Skeletal muscle satellite cell (primary cell): ENCODE results near the gene UBE2C.
"Not testable (repeated sequence)": the region's sequence is repeated elsewhere in the genome, so short reads cannot be mapped to it uniquely, and the experiment has no call there.

Experiments used
- H3K27me3 ChIP-seq: 2 replicates; pipeline ENCODE4 v1.7.0; 2013; ENCODE audit warnings: low read length; ENCODE audit not compliant: control insufficient read depth, insufficient read depth
- H3K36me3 ChIP-seq: 2 replicates; pipeline ENCODE4 v1.7.0; 2013; ENCODE audit warnings: mild to moderate bottlenecking, control low read depth, low read length; ENCODE audit not compliant: insufficient read depth
- H3K4me1 ChIP-seq: 2 replicates; pipeline ENCODE4 v1.7.0; 2013; ENCODE audit warnings: low read length; ENCODE audit not compliant: control insufficient read depth, insufficient read depth
- H3K4me2 ChIP-seq: 2 replicates; pipeline ENCODE4 v1.7.0; 2013; ENCODE audit warnings: mild to moderate bottlenecking, low read length
- H3K4me3 ChIP-seq: 2 replicates; pipeline ENCODE4 v1.7.0; 2013; ENCODE audit warnings: low read length
- H3K9ac ChIP-seq: 2 replicates; pipeline ENCODE4 v1.7.0; 2013; ENCODE audit warnings: mild to moderate bottlenecking, low read depth, low read length, moderate library complexity
- H3K9me3 ChIP-seq: replicated peaks from 2 replicates; pipeline ENCODE4 v1.7.0; 2013; ENCODE audit warnings: mild to moderate bottlenecking, control low read depth, low read length

The UBE2C gene

GRCh38 chr20:45779011-45779915 is 33.2 kb upstream of the UBE2C start:
- Histone ChIP-seq H3K9me3 (no peaks in the 10 kb centered on the region), H3K27me3 (no peaks in the 10 kb centered on the region), H3K4me3 (peak overlapping the region; percentile 31), H3K9ac (peak overlapping the region; percentile 61), H3K4me1 (peaks cover 57% of the 10 kb centered on the region), H3K36me3 (no peaks in the 10 kb centered on the region), H3K4me2 (peak overlapping the region; percentile 72)

DNA sequence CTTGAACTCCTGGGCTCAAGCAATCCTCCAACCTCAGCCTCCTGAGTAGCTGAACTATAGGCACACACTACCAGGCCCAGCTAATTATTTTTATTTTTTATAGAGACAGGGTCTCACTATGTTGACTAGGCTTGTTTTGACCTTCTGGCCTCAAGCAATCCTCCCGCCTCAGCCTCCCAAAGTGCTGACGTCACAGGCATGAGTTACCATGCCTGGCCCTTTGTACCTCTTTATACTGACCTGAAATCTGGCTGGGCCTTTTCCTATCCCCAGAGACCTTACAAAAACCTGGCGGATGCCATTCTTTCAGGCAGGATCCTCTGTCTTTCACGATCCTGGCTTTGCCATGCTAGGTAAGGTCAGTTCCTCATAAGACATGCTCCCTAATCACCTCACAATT is 32.3 kb upstream of the UBE2C start:
- Histone ChIP-seq H3K4me3 (no peak overlapping the region), H3K4me1 (peaks cover 57% of the 10 kb centered on the region), H3K36me3 (no peaks in the 10 kb centered on the region), H3K9ac (peak overlapping the region; percentile 61), H3K4me2 (peak overlapping the region; percentile 63), H3K9me3 (no peaks in the 10 kb centered on the region), H3K27me3 (no peaks in the 10 kb centered on the region)

- H3K9ac ChIP-seq: peak overlapping the region; percentile 13
- H3K9me3 ChIP-seq: no peaks in the 10 kb centered on the region
- H3K4me3 ChIP-seq: peak overlapping the region; percentile 40
- peak overlapping the region; percentile 63 for H3K4me2 ChIP-seq
- no peaks in the 10 kb centered on the region for H3K36me3 ChIP-seq
- H3K27me3 ChIP-seq: no peaks in the 10 kb centered on the region
- H3K4me1 ChIP-seq: peaks cover 57% of the 10 kb centered on the region
Measured at GRCh38 chr20:45781391-45781931, 31.0 kb upstream of the UBE2C start.

DNA sequence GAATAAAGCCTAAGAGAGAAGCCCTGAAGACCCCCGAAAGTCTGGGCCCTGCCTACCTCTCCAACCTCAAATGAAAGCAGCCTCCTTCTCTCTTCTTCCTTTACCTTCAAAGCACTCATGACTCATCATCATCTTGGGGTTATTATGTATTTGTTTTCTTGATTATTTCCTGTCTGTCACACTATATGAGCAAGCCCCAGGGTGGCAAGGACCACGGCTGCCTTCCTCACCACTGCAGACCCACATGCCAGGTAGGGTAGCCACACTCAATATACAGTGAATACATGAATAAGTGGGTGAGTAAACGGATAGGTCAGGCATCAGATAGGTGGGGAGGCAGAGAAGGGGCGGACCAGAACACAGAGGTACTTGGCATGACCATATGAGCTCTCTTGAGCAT is 29.6 kb upstream of the UBE2C start:
- H3K27me3 ChIP-seq: no peaks in the 10 kb centered on the region
- no peak overlapping the region for H3K4me2 ChIP-seq
- no peaks in the 10 kb centered on the region for H3K36me3 ChIP-seq
- H3K4me1 ChIP-seq: peaks cover 56% of the 10 kb centered on the region
- no peaks in the 10 kb centered on the region for H3K9me3 ChIP-seq
- no peak overlapping the region for H3K9ac ChIP-seq
- no peak overlapping the region for H3K4me3 ChIP-seq

DNA sequence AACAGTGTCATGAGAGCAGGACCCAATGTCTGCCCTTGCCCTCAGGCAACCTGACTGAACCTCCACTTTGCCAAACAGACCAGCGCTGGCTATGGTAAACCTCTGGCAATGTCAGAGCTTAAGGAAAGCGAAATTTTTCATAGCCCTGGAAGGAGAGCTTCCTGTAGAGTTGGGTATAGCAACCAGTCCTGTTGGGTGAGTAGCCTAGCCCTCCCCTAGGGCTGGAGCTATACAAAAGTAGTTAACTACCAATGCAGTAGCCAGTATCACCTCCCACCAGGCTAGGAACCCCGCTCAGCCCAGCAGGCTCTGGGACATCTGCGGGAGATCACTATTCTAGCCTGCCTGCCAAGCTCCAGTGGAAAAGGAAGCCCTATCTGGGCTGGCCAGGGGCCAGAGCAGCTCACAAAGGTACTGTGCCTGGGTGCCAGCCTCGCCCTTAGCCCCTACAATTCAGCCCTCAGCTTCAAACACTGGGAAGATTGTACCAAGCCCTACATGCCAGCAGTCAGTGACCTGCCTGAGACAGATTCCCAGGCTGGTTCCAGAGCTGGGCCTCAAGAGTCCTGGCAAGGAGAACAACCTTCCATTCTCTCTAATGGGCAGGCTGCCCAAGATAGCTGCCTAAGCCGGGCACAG is 28.7 kb upstream of the UBE2C start:
- H3K4me3 ChIP-seq: no peak overlapping the region
- H3K36me3 ChIP-seq: no peaks in the 10 kb centered on the region
- H3K9ac ChIP-seq: no peak overlapping the region
- peaks cover 48% of the 10 kb centered on the region for H3K4me1 ChIP-seq
- H3K9me3 ChIP-seq: no peaks in the 10 kb centered on the region
- H3K27me3 ChIP-seq: no peaks in the 10 kb centered on the region
- H3K4me2 ChIP-seq: no peak overlapping the region

- H3K4me3 ChIP-seq: no peak overlapping the region
- H3K9ac ChIP-seq: no peak overlapping the region
- no peaks in the 10 kb centered on the region for H3K9me3 ChIP-seq
- no peaks in the 10 kb centered on the region for H3K36me3 ChIP-seq
- H3K27me3 ChIP-seq: no peaks in the 10 kb centered on the region
- peaks cover 10% of the 10 kb centered on the region for H3K4me1 ChIP-seq
- no peak overlapping the region for H3K4me2 ChIP-seq
Measured at GRCh38 chr20:45788351-45788750, 24.1 kb upstream of the UBE2C start.

GRCh38 chr20:45792317-45793118 is 19.9 kb upstream of the UBE2C start:
- Histone ChIP-seq H3K27me3 (no peaks in the 10 kb centered on the region), H3K4me2 (peak overlapping the region; percentile 97), H3K4me3 (peak overlapping the region; percentile 83)

GRCh38 chr20:45796337-45797065 is 15.9 kb upstream of the UBE2C start:
- no peak overlapping the region for H3K9ac ChIP-seq
- no peak overlapping the region for H3K4me3 ChIP-seq
- peaks cover 6% of the 10 kb centered on the region for H3K4me1 ChIP-seq
- H3K36me3 ChIP-seq: peaks cover 34% of the 10 kb centered on the region
- no peaks in the 10 kb centered on the region for H3K27me3 ChIP-seq
- no peak overlapping the region for H3K4me2 ChIP-seq
- H3K9me3 ChIP-seq: no peaks in the 10 kb centered on the region

More at GRCh38 chr20:45792317-45793118, 19.9 kb upstream of the UBE2C start:
- Histone ChIP-seq H3K36me3 (peaks cover 26% of the 10 kb centered on the region), H3K9me3 (no peaks in the 10 kb centered on the region), H3K9ac (peak overlapping the region; percentile 94), H3K4me1 (peaks cover 6% of the 10 kb centered on the region)

- H3K4me3 ChIP-seq, H3K4me1 ChIP-seq, H3K9me3 ChIP-seq, H3K9ac ChIP-seq, H3K4me2 ChIP-seq, H3K27me3 ChIP-seq: not testable (repeated sequence)
- peaks cover 44% of the 10 kb centered on the region for H3K36me3 ChIP-seq
Measured at GRCh38 chr20:45797510-45797909, 14.9 kb upstream of the UBE2C start.

DNA sequence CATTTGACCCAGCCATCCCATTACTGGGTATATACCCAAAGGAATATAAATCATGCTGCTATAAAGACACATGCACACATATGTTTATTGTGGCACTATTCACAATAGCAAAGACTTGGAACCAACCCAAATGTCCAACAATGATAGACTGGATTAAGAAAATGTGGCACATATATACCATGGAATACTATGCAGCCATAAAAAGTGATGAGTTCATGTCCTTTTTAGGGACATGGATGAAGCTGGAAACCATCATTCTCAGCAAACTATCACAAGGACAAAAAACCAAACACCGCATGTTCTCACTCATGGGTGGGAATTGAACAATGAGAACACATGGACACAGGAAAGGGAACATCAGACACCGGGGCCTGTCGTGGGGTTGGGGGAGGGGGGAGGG is 14.5 kb upstream of the UBE2C start:
- not testable (repeated sequence) for H3K4me3 ChIP-seq, H3K9ac ChIP-seq, H3K4me2 ChIP-seq, H3K27me3 ChIP-seq, H3K4me1 ChIP-seq, H3K9me3 ChIP-seq
- H3K36me3 ChIP-seq: peaks cover 48% of the 10 kb centered on the region
